H1 (cell line): Measurements from ENCODE around the gene MSANTD2. TPM values are rescaled to one million over a fixed set of nuclear protein-coding genes. Genes with fewer than 3 reads are reported as not detected.

Experiments used
- CTCF ChIA-PET: fragments of 300-600 bp; sonication (Branson Sonifier 250); formaldehyde crosslinking; loops from one replicate; lab custom pipeline; 2021; ENCODE audit not compliant: partially characterized antibody; lab: Charles Lee
- POLR2A ChIA-PET: fragments of 300-600 bp; sonication (Branson Sonifier 250); formaldehyde crosslinking; loops from one replicate; lab custom pipeline; 2021; ENCODE audit warnings: inconsistent platforms; ENCODE audit not compliant: partially characterized antibody; lab: Charles Lee
- DNase-seq, 2 experiments: peaks; one replicate each; pipeline versions ENCODE4 v3.0.0 to v3.0.0-alpha.2; 2010 to 2022; ENCODE audit warnings: low spot score in 2 of 2, low read depth in 1 of 2, mixed read lengths in 1 of 2
- FAIRE-seq: peaks from 2 replicates; lab custom pipeline; 2011; peaks lifted over from hg19 to GRCh38; lab: Jason Lieb, UNC
- H2AFZ ChIP-seq: 2 replicates; pipeline ENCODE4 v1.8.1; 2012; ENCODE audit warnings: low read length, inconsistent platforms
- H2AK5ac ChIP-seq: 2 replicates; pipeline ENCODE4 v1.6.1; 2013; ENCODE audit warnings: low read depth, low read length
- H2BK120ac ChIP-seq: replicated peaks from 2 replicates; pipeline ENCODE3; 2013; ENCODE audit warnings: low read depth, low read length, inconsistent platforms
- H2BK12ac ChIP-seq: 2 replicates; pipeline ENCODE4 v1.6.1; 2013; ENCODE audit warnings: low read depth, low read length
- H2BK15ac ChIP-seq: 2 replicates; pipeline ENCODE4 v1.6.1; 2013; ENCODE audit warnings: low read length
- H2BK20ac ChIP-seq: 2 replicates; pipeline ENCODE4 v1.6.1; 2013; ENCODE audit warnings: low read length
- H2BK5ac ChIP-seq: 2 replicates; pipeline ENCODE4 v1.6.1; 2013; ENCODE audit warnings: low read depth, low read length
- H3K14ac ChIP-seq: 2 replicates; pipeline ENCODE4 v1.6.1; 2013; ENCODE audit warnings: inconsistent platforms; ENCODE audit not compliant: insufficient read length
- H3K18ac ChIP-seq: 2 replicates; pipeline ENCODE4 v1.6.1; 2013; ENCODE audit warnings: low read length; ENCODE audit errors: extremely low read depth
- H3K23ac ChIP-seq: 2 replicates; pipeline ENCODE4 v1.6.1; 2013; ENCODE audit warnings: inconsistent platforms; ENCODE audit not compliant: insufficient read length
- H3K23me2 ChIP-seq: 2 replicates; pipeline ENCODE4 v1.6.1; 2013; ENCODE audit warnings: low read depth, low read length
- H3K27ac ChIP-seq: 2 replicates; pipeline ENCODE4 v1.6.1; 2011; ENCODE audit warnings: low read depth, low read length, inconsistent platforms
- H3K27me3 ChIP-seq, 4 experiments: replicated peaks in 1 of 4; 1 replicate in 1 of 4; 2 replicates in 3 of 4; pipeline versions ENCODE4 v1.6.1 to v1.8.1; 2011 to 2013; ENCODE audit warnings: low read length in 3 of 4, mild to moderate bottlenecking in 3 of 4, inconsistent platforms in 2 of 4, mixed read lengths in 2 of 4, moderate library complexity in 1 of 4; ENCODE audit not compliant: control insufficient read depth in 3 of 4, insufficient read depth in 3 of 4; ENCODE audit errors: extremely low read depth in 1 of 4
- H3K36me3 ChIP-seq, 4 experiments: 2 replicates each; pipeline versions ENCODE4 v1.6.1 to v1.8.1; 2011 to 2013; ENCODE audit warnings: mild to moderate bottlenecking in 4 of 4, low read length in 3 of 4, moderate library complexity in 2 of 4, control low read depth in 1 of 4, inconsistent platforms in 1 of 4; ENCODE audit not compliant: insufficient read depth in 4 of 4, control insufficient read depth in 2 of 4
- H3K4ac ChIP-seq: replicated peaks from 2 replicates; pipeline ENCODE3; 2013; ENCODE audit warnings: low read length, low read depth, mixed read lengths, inconsistent platforms; ENCODE audit not compliant: insufficient read length
- H3K4me1 ChIP-seq, 4 experiments: replicated peaks in 1 of 4; 1 replicate in 1 of 4; 2 replicates in 3 of 4; pipeline versions ENCODE4 v1.6.1 to v1.8.1; 2011 to 2013; ENCODE audit warnings: low read length in 3 of 4, inconsistent platforms in 2 of 4, mixed read lengths in 1 of 4; ENCODE audit not compliant: insufficient read depth in 4 of 4, control insufficient read depth in 3 of 4
- H3K4me2 ChIP-seq, 2 experiments: 2 replicates each; pipeline versions ENCODE4 v1.6.1 to v1.8.1; 2011 to 2013; ENCODE audit warnings: low read depth in 2 of 2, low read length in 2 of 2, control low read depth in 1 of 2, inconsistent platforms in 1 of 2, mild to moderate bottlenecking in 1 of 2; ENCODE audit not compliant: insufficient read depth in 1 of 2
- H3K4me3 ChIP-seq, 4 experiments: fragments of 200-600, 300-600 bp in 1 of 4; sonication (generic), shearing (Covaris generic), sonication (Bioruptor Twin) in 1 of 4; 2 replicates each; pipeline versions ENCODE4 v1.5.1 to v1.8.1; 2011 to 2016; ENCODE audit warnings: low read length in 4 of 4, low read depth in 3 of 4, control low read depth in 2 of 4, inconsistent platforms in 2 of 4, mild to moderate bottlenecking in 2 of 4, mixed read lengths in 1 of 4, moderate library complexity in 1 of 4; ENCODE audit not compliant: insufficient read depth in 2 of 4; ENCODE audit errors: extremely low read depth in 1 of 4
- H3K56ac ChIP-seq: replicated peaks from 2 replicates; pipeline ENCODE3; 2013; ENCODE audit warnings: low read depth, mild to moderate bottlenecking, mixed read lengths, low read length, inconsistent platforms; ENCODE audit not compliant: insufficient read length
- H3K79me1 ChIP-seq: 2 replicates; pipeline ENCODE4 v1.6.1; 2013; ENCODE audit warnings: low read depth, low read length, control low read depth
- H3K79me2 ChIP-seq, 2 experiments: 2 replicates each; pipeline versions ENCODE4 v1.6.1 to v1.8.1; 2012 to 2013; ENCODE audit warnings: low read length in 2 of 2, mild to moderate bottlenecking in 2 of 2, inconsistent platforms in 1 of 2; ENCODE audit not compliant: insufficient read depth in 2 of 2, control insufficient read depth in 1 of 2
- H3K9ac ChIP-seq, 4 experiments: replicated peaks in 1 of 4; 1 replicate in 1 of 4; 2 replicates in 3 of 4; pipeline versions ENCODE4 v1.6.1 to v1.8.1; 2011 to 2013; ENCODE audit warnings: low read depth in 3 of 4, low read length in 3 of 4, control low read depth in 2 of 4, mild to moderate bottlenecking in 2 of 4, moderate library complexity in 2 of 4, inconsistent platforms in 1 of 4; ENCODE audit errors: extremely low read depth in 1 of 4
- H3K9me3 ChIP-seq, 2 experiments: 2 replicates each; pipeline versions ENCODE4 v1.6.1 to v1.8.1; 2012 to 2013; ENCODE audit warnings: mild to moderate bottlenecking in 2 of 2, moderate library complexity in 2 of 2, control low read depth in 1 of 2, inconsistent platforms in 1 of 2, low read depth in 1 of 2, low read length in 1 of 2, mixed read lengths in 1 of 2; ENCODE audit not compliant: insufficient read depth in 2 of 2
- H4K20me1 ChIP-seq, 2 experiments: replicated peaks in 1 of 2; 2 replicates each; pipeline versions ENCODE3 to v1.8.1; 2011 to 2013; ENCODE audit warnings: inconsistent platforms in 2 of 2, low read length in 2 of 2, mild to moderate bottlenecking in 1 of 2; ENCODE audit not compliant: insufficient read depth in 2 of 2, control insufficient read depth in 1 of 2
- H4K5ac ChIP-seq: 2 replicates; pipeline ENCODE4 v1.6.1; 2013; ENCODE audit warnings: low read length, low read depth, mixed read lengths, inconsistent platforms; ENCODE audit not compliant: insufficient read length
- H4K8ac ChIP-seq: 2 replicates; pipeline ENCODE4 v1.8.0; 2013; ENCODE audit warnings: mild to moderate bottlenecking, moderate library complexity, low read length, inconsistent platforms; ENCODE audit not compliant: insufficient read depth; ENCODE audit errors: extremely low read depth
- H4K91ac ChIP-seq: replicated peaks from 2 replicates; pipeline ENCODE3; 2013; ENCODE audit warnings: low read length, mixed read lengths, inconsistent platforms; ENCODE audit not compliant: insufficient read length
- CTBP2 ChIP-seq: IDR thresholded peaks from 2 replicates; pipeline ENCODE4 v1.7.0; 2011; ENCODE audit warnings: borderline replicate concordance, mild to moderate bottlenecking, moderate library complexity, mixed read lengths, low read length; ENCODE audit not compliant: insufficient read depth, insufficient read length
- KDM5A ChIP-seq: fragments of 200-600 bp; IDR thresholded peaks from 2 replicates; pipeline ENCODE4 v1.7.1; 2012; ENCODE audit warnings: mild to moderate bottlenecking, low read length, inconsistent platforms, mixed read lengths
- RFX5 ChIP-seq: IDR thresholded peaks from 2 replicates; pipeline ENCODE4 v1.6.1; 2011; ENCODE audit warnings: low read depth, low read length, improper control_type of control experiment, borderline replicate concordance
- RNF2 ChIP-seq: fragments of 200-900, 300-1000 bp; sonication (generic); IDR thresholded peaks from 2 replicates; pipeline ENCODE4 v1.7.1; 2016; ENCODE audit warnings: borderline replicate concordance, low read depth, mild to moderate bottlenecking, antibody characterized with exemption, low read length; ENCODE audit not compliant: poor library complexity, severe bottlenecking; ENCODE audit errors: missing control alignments
- SUZ12 ChIP-seq: fragments of 200-600 bp; sonication (generic); IDR thresholded peaks from 2 replicates; pipeline ENCODE4 v1.6.1; 2012; ENCODE audit warnings: mild to moderate bottlenecking, inconsistent platforms, low read length, moderate library complexity, mixed read lengths
- TCF12 ChIP-seq: IDR thresholded peaks from 2 replicates; pipeline ENCODE4 v1.6.1; 2011; ENCODE audit warnings: low read depth, mild to moderate bottlenecking, low read length
- WGBS, 2 experiments: shearing (Covaris generic) in 1 of 2; methylation state at CpG; one replicate each; pipeline versions ENCODE4 v1.1.6 to v1.1.7; 2013 to 2015; ENCODE audit warnings: low lambda C conversion rate in 2 of 2, mixed read lengths in 2 of 2, inconsistent platforms in 1 of 2, low coverage in 1 of 2, missing lambda C conversion rate in 1 of 2; ENCODE audit not compliant: insufficient replicate concordance in 2 of 2, insufficient coverage in 1 of 2, insufficient read length in 1 of 2; ENCODE audit errors: extremely low coverage in 1 of 2, missing lambda C conversion rate in 1 of 2; 5-methylcytosine and 5-hydroxymethylcytosine counted together
- polyA plus RNA-seq, 7 experiments: library from polyadenylated mRNA; depleted of rRNA in 3 of 7; stranded (reverse) in 5 of 7; unstranded in 2 of 7; fragments of >200 nt in 5 of 7; fragments of 200-250 nt in 2 of 7; gene quantifications; 1 replicate in 5 of 7; 2 replicates in 1 of 7; 4 replicates in 1 of 7; pipeline versions ENCODE4 v1.2.1 to v1.2.3, GENCODE V29; 2011 to 2013; ENCODE audit warnings: missing spikeins in 2 of 7, mixed read lengths in 2 of 7
- total RNA-seq: library from RNA; stranded (reverse); fragmentation: NEBNext Ultra II Directional; extraction: Animal tissue kit (Norgen Biotek cat#: 25700); gene quantifications from 2 replicates; pipeline ENCODE4 v1.2.1, GENCODE V29; 2021

MSANTD2 gene
- total and polyA plus RNA-seq, 2 of the 8 experiments (the other 6 are each of a cell fraction or from before 2014, with no cell fraction given), result 8.2 to 15.9 TPM

DNA sequence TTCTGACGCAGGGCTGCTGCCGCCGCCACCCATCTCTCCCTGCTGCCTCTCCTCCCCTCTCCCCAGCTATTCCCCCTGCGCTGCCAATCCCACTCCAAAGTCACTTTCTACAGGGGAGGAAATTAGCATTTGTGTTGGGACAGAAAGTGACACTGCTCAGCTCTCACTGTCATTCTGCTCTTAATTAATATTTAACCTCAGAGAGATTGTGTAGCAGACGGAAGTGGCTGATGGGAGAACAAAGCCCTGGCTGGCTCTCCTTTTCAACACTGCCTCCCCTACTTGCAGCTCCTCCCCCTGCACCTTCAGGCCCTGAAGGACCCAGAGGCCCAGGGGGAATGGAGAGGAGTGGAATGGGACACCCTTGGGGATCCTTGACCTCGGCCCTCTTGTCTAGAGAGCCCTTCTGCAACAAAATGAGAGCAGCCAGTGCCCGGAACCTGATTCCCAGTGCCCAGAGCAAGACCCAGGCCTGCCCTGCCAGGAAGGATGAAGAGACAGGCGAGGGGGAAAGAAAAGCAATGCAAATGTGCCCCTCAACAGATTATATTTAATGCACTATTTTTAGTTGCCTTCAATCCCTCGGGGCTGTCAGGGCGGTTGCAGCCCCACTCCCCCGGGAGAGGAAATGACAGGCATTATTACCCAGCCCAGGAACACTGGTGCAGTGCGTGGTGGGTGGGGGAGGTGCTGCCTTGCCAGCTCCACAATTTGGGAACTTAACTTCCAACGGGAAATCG, 75.1 kb downstream of the MSANTD2 start:
- H3K23ac ChIP-seq, result no peak overlapping the region
- H4K20me1 ChIP-seq, result peaks cover 0 to 2% of the 10 kb centered on the region in 2 experiments
- H2BK20ac ChIP-seq, result no peak overlapping the region; the same call in 1 of the 2 replicates
- H3K4me1 ChIP-seq, result peaks cover 8 to 15% (median 10%) of the 10 kb centered on the region in 4 experiments
- 0 out of 7 replicates have a peak overlapping the region, but pooled peaks of 1 of the 4 experiments have one; percentile 40 for H3K9ac ChIP-seq
- H3K4me3 ChIP-seq, result peak overlapping the region in 1 of 4 experiments; percentile 12; a peak in 1 of 8 replicates
- H3K27me3 ChIP-seq, result peaks cover 18 to 46% (median 37%) of the 10 kb centered on the region in 4 experiments
- no peak overlapping the region for H4K91ac ChIP-seq
- no peak overlapping the region for H3K56ac ChIP-seq
- H2BK5ac ChIP-seq, result peak overlapping the region; percentile 32; the same call in 1 of the 2 replicates
- H2BK15ac ChIP-seq, result peak overlapping the region; percentile 96; the same call in 1 of the 2 replicates
- no peaks in the 10 kb centered on the region for H3K79me1 ChIP-seq
- FAIRE-seq (no peak), DNase-seq (no peak)
- 52% methylated on average over 14 of the region's 14 CpGs; no CpG with 5 or more reads in 1 of the 2 experiments for WGBS, 2 experiments
- peak overlapping the region; percentile 47 to 52 for H3K4me2 ChIP-seq
- H3K14ac ChIP-seq, result no peak overlapping the region
- H3K9me3 ChIP-seq, result no peaks in the 10 kb centered on the region
- no peaks in the 10 kb centered on the region for H3K36me3 ChIP-seq
- H3K23me2 ChIP-seq, result no peaks in the 10 kb centered on the region; the same call in 1 of the 2 replicates
- H3K27ac ChIP-seq, result no peak overlapping the region
- no peak overlapping the region for H2AK5ac ChIP-seq
- ChIA-PET POLR2A (interaction anchor here (1.3 to 2.5 kb wide), 3 partner anchors 9 to 13 kb away, joined by 3 to 11 read pairs (median 3); no protein-coding TSS in a partner anchor), CTCF (interaction anchor here (1.0 to 4.1 kb wide), 16 partner anchors 12 to 151 kb away, joined by 3 to 20 read pairs (median 6); partner anchors contain the start of genes ESAM, NRGN, SIAE and SPA17)
- H2BK12ac ChIP-seq, result peak overlapping the region; percentile 53; the same call in 1 of the 2 replicates
- no peak for TF ChIP-seq KDM5A
- no peak for TF ChIP-seq CTBP2
- no peak for TF ChIP-seq RNF2
- no peak for TF ChIP-seq RFX5
- TF ChIP-seq SUZ12, result no peak
- TF ChIP-seq TCF12, result no peak
- no peak overlapping the region for H4K5ac ChIP-seq
- no peaks in the 10 kb centered on the region for H3K79me2 ChIP-seq
- H2AFZ ChIP-seq, result peak overlapping the region; percentile 76
- peak overlapping the region; percentile 49; the same call in 1 of the 2 replicates for H3K18ac ChIP-seq
- H4K8ac ChIP-seq, result peak overlapping the region; percentile 39; the same call in 1 of the 2 replicates
- H3K4ac ChIP-seq, result no peak overlapping the region
- H2BK120ac ChIP-seq, result no peak overlapping the region
